Measurements from ENCODE around the gene C20orf173.

DNA sequence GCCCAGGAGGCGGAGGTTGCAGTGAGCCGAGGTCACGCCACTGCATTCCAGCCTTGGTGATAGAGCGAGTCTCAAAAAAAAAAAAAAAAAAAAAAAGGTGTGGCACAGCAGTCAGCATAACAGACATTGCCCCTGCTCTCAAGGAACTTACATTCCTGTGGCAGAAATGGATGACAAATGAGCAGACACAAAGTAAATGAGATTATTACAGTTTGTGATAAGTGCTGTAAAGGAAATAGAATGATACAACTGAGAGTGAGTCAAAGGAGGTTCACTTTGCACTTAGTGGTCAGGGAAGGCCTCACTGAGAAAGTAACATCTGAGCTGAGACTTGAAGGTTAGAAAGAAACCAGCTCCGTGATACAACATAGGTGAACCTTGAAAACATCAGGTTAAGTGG, 37.6 kb downstream of the C20orf173 start:
- TF ChIP-seq, protein P1, sequence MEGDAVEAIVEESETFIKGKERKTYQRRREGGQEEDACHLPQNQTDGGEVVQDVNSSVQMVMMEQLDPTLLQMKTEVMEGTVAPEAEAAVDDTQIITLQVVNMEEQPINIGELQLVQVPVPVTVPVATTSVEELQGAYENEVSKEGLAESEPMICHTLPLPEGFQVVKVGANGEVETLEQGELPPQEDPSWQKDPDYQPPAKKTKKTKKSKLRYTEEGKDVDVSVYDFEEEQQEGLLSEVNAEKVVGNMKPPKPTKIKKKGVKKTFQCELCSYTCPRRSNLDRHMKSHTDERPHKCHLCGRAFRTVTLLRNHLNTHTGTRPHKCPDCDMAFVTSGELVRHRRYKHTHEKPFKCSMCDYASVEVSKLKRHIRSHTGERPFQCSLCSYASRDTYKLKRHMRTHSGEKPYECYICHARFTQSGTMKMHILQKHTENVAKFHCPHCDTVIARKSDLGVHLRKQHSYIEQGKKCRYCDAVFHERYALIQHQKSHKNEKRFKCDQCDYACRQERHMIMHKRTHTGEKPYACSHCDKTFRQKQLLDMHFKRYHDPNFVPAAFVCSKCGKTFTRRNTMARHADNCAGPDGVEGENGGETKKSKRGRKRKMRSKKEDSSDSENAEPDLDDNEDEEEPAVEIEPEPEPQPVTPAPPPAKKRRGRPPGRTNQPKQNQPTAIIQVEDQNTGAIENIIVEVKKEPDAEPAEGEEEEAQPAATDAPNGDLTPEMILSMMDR (IDR thresholded peaks at IDR 0.05) = no peak
- TF ChIP-seq POLR2A (IDR thresholded peaks at IDR 0.05) = no peak
